H1 (cell line): ENCODE data around the gene HIPK3. TPM values are rescaled to one million over a fixed set of nuclear protein-coding genes. Genes with fewer than 3 reads are reported as not detected.
"Not testable (repeated sequence)": the region's sequence is repeated elsewhere in the genome, so short reads cannot be mapped to it uniquely, and the experiment has no call there.

Experiments
- CTCF ChIA-PET: fragments of 300-600 bp; sonication (Branson Sonifier 250); formaldehyde crosslinking; loops from one replicate; lab custom pipeline; 2021; ENCODE audit not compliant: partially characterized antibody; lab: Charles Lee
- POLR2A ChIA-PET: fragments of 300-600 bp; sonication (Branson Sonifier 250); formaldehyde crosslinking; loops from one replicate; lab custom pipeline; 2021; ENCODE audit warnings: inconsistent platforms; ENCODE audit not compliant: partially characterized antibody; lab: Charles Lee
- DNase-seq, 2 experiments: peaks; one replicate each; pipeline versions ENCODE4 v3.0.0 to v3.0.0-alpha.2; 2010 to 2022; ENCODE audit warnings: low spot score in 2 of 2, low read depth in 1 of 2, mixed read lengths in 1 of 2
- FAIRE-seq: peaks from 2 replicates; lab custom pipeline; 2011; peaks lifted over from hg19 to GRCh38; lab: Jason Lieb, UNC
- H2AFZ ChIP-seq: 2 replicates; pipeline ENCODE4 v1.8.1; 2012; ENCODE audit warnings: low read length, inconsistent platforms
- H2AK5ac ChIP-seq: 2 replicates; pipeline ENCODE4 v1.6.1; 2013; ENCODE audit warnings: low read depth, low read length
- H2BK120ac ChIP-seq: replicated peaks from 2 replicates; pipeline ENCODE3; 2013; ENCODE audit warnings: low read depth, low read length, inconsistent platforms
- H2BK12ac ChIP-seq: 2 replicates; pipeline ENCODE4 v1.6.1; 2013; ENCODE audit warnings: low read depth, low read length
- H2BK15ac ChIP-seq: 2 replicates; pipeline ENCODE4 v1.6.1; 2013; ENCODE audit warnings: low read length
- H2BK20ac ChIP-seq: 2 replicates; pipeline ENCODE4 v1.6.1; 2013; ENCODE audit warnings: low read length
- H2BK5ac ChIP-seq: 2 replicates; pipeline ENCODE4 v1.6.1; 2013; ENCODE audit warnings: low read depth, low read length
- H3K14ac ChIP-seq: 2 replicates; pipeline ENCODE4 v1.6.1; 2013; ENCODE audit warnings: inconsistent platforms; ENCODE audit not compliant: insufficient read length
- H3K18ac ChIP-seq: 2 replicates; pipeline ENCODE4 v1.6.1; 2013; ENCODE audit warnings: low read length; ENCODE audit errors: extremely low read depth
- H3K23ac ChIP-seq: 2 replicates; pipeline ENCODE4 v1.6.1; 2013; ENCODE audit warnings: inconsistent platforms; ENCODE audit not compliant: insufficient read length
- H3K23me2 ChIP-seq: 2 replicates; pipeline ENCODE4 v1.6.1; 2013; ENCODE audit warnings: low read depth, low read length
- H3K27ac ChIP-seq: 2 replicates; pipeline ENCODE4 v1.6.1; 2011; ENCODE audit warnings: low read depth, low read length, inconsistent platforms
- H3K27me3 ChIP-seq, 4 experiments: replicated peaks in 1 of 4; 1 replicate in 1 of 4; 2 replicates in 3 of 4; pipeline versions ENCODE4 v1.6.1 to v1.8.1; 2011 to 2013; ENCODE audit warnings: low read length in 3 of 4, mild to moderate bottlenecking in 3 of 4, inconsistent platforms in 2 of 4, mixed read lengths in 2 of 4, moderate library complexity in 1 of 4; ENCODE audit not compliant: control insufficient read depth in 3 of 4, insufficient read depth in 3 of 4; ENCODE audit errors: extremely low read depth in 1 of 4
- H3K36me3 ChIP-seq, 4 experiments: 2 replicates each; pipeline versions ENCODE4 v1.6.1 to v1.8.1; 2011 to 2013; ENCODE audit warnings: mild to moderate bottlenecking in 4 of 4, low read length in 3 of 4, moderate library complexity in 2 of 4, control low read depth in 1 of 4, inconsistent platforms in 1 of 4; ENCODE audit not compliant: insufficient read depth in 4 of 4, control insufficient read depth in 2 of 4
- H3K4ac ChIP-seq: replicated peaks from 2 replicates; pipeline ENCODE3; 2013; ENCODE audit warnings: low read length, low read depth, mixed read lengths, inconsistent platforms; ENCODE audit not compliant: insufficient read length
- H3K4me1 ChIP-seq, 4 experiments: replicated peaks in 1 of 4; 1 replicate in 1 of 4; 2 replicates in 3 of 4; pipeline versions ENCODE4 v1.6.1 to v1.8.1; 2011 to 2013; ENCODE audit warnings: low read length in 3 of 4, inconsistent platforms in 2 of 4, mixed read lengths in 1 of 4; ENCODE audit not compliant: insufficient read depth in 4 of 4, control insufficient read depth in 3 of 4
- H3K4me2 ChIP-seq, 2 experiments: 2 replicates each; pipeline versions ENCODE4 v1.6.1 to v1.8.1; 2011 to 2013; ENCODE audit warnings: low read depth in 2 of 2, low read length in 2 of 2, control low read depth in 1 of 2, inconsistent platforms in 1 of 2, mild to moderate bottlenecking in 1 of 2; ENCODE audit not compliant: insufficient read depth in 1 of 2
- H3K4me3 ChIP-seq, 4 experiments: fragments of 200-600, 300-600 bp in 1 of 4; sonication (generic), shearing (Covaris generic), sonication (Bioruptor Twin) in 1 of 4; 2 replicates each; pipeline versions ENCODE4 v1.5.1 to v1.8.1; 2011 to 2016; ENCODE audit warnings: low read length in 4 of 4, low read depth in 3 of 4, control low read depth in 2 of 4, inconsistent platforms in 2 of 4, mild to moderate bottlenecking in 2 of 4, mixed read lengths in 1 of 4, moderate library complexity in 1 of 4; ENCODE audit not compliant: insufficient read depth in 2 of 4; ENCODE audit errors: extremely low read depth in 1 of 4
- H3K56ac ChIP-seq: replicated peaks from 2 replicates; pipeline ENCODE3; 2013; ENCODE audit warnings: low read depth, mild to moderate bottlenecking, mixed read lengths, low read length, inconsistent platforms; ENCODE audit not compliant: insufficient read length
- H3K79me1 ChIP-seq: 2 replicates; pipeline ENCODE4 v1.6.1; 2013; ENCODE audit warnings: low read depth, low read length, control low read depth
- H3K79me2 ChIP-seq, 2 experiments: 2 replicates each; pipeline versions ENCODE4 v1.6.1 to v1.8.1; 2012 to 2013; ENCODE audit warnings: low read length in 2 of 2, mild to moderate bottlenecking in 2 of 2, inconsistent platforms in 1 of 2; ENCODE audit not compliant: insufficient read depth in 2 of 2, control insufficient read depth in 1 of 2
- H3K9ac ChIP-seq, 4 experiments: replicated peaks in 1 of 4; 1 replicate in 1 of 4; 2 replicates in 3 of 4; pipeline versions ENCODE4 v1.6.1 to v1.8.1; 2011 to 2013; ENCODE audit warnings: low read depth in 3 of 4, low read length in 3 of 4, control low read depth in 2 of 4, mild to moderate bottlenecking in 2 of 4, moderate library complexity in 2 of 4, inconsistent platforms in 1 of 4; ENCODE audit errors: extremely low read depth in 1 of 4
- H3K9me3 ChIP-seq, 2 experiments: 2 replicates each; pipeline versions ENCODE4 v1.6.1 to v1.8.1; 2012 to 2013; ENCODE audit warnings: mild to moderate bottlenecking in 2 of 2, moderate library complexity in 2 of 2, control low read depth in 1 of 2, inconsistent platforms in 1 of 2, low read depth in 1 of 2, low read length in 1 of 2, mixed read lengths in 1 of 2; ENCODE audit not compliant: insufficient read depth in 2 of 2
- H4K20me1 ChIP-seq, 2 experiments: replicated peaks in 1 of 2; 2 replicates each; pipeline versions ENCODE3 to v1.8.1; 2011 to 2013; ENCODE audit warnings: inconsistent platforms in 2 of 2, low read length in 2 of 2, mild to moderate bottlenecking in 1 of 2; ENCODE audit not compliant: insufficient read depth in 2 of 2, control insufficient read depth in 1 of 2
- H4K5ac ChIP-seq: 2 replicates; pipeline ENCODE4 v1.6.1; 2013; ENCODE audit warnings: low read length, low read depth, mixed read lengths, inconsistent platforms; ENCODE audit not compliant: insufficient read length
- H4K8ac ChIP-seq: 2 replicates; pipeline ENCODE4 v1.8.0; 2013; ENCODE audit warnings: mild to moderate bottlenecking, moderate library complexity, low read length, inconsistent platforms; ENCODE audit not compliant: insufficient read depth; ENCODE audit errors: extremely low read depth
- H4K91ac ChIP-seq: replicated peaks from 2 replicates; pipeline ENCODE3; 2013; ENCODE audit warnings: low read length, mixed read lengths, inconsistent platforms; ENCODE audit not compliant: insufficient read length
- WGBS, 2 experiments: shearing (Covaris generic) in 1 of 2; methylation state at CpG; one replicate each; pipeline versions ENCODE4 v1.1.6 to v1.1.7; 2013 to 2015; ENCODE audit warnings: low lambda C conversion rate in 2 of 2, mixed read lengths in 2 of 2, inconsistent platforms in 1 of 2, low coverage in 1 of 2, missing lambda C conversion rate in 1 of 2; ENCODE audit not compliant: insufficient replicate concordance in 2 of 2, insufficient coverage in 1 of 2, insufficient read length in 1 of 2; ENCODE audit errors: extremely low coverage in 1 of 2, missing lambda C conversion rate in 1 of 2; 5-methylcytosine and 5-hydroxymethylcytosine counted together
- polyA plus RNA-seq, 7 experiments: library from polyadenylated mRNA; depleted of rRNA in 3 of 7; stranded (reverse) in 5 of 7; unstranded in 2 of 7; fragments of >200 nt in 5 of 7; fragments of 200-250 nt in 2 of 7; gene quantifications; 1 replicate in 5 of 7; 2 replicates in 1 of 7; 4 replicates in 1 of 7; pipeline versions ENCODE4 v1.2.1 to v1.2.3, GENCODE V29; 2011 to 2013; ENCODE audit warnings: missing spikeins in 2 of 7, mixed read lengths in 2 of 7
- total RNA-seq: library from RNA; stranded (reverse); fragmentation: NEBNext Ultra II Directional; extraction: Animal tissue kit (Norgen Biotek cat#: 25700); gene quantifications from 2 replicates; pipeline ENCODE4 v1.2.1, GENCODE V29; 2021

The HIPK3 gene
- total and polyA plus RNA-seq, 2 of the 8 experiments (the other 6 are each of a cell fraction or from before 2014, with no cell fraction given): 5.0 to 22.3 TPM

DNA sequence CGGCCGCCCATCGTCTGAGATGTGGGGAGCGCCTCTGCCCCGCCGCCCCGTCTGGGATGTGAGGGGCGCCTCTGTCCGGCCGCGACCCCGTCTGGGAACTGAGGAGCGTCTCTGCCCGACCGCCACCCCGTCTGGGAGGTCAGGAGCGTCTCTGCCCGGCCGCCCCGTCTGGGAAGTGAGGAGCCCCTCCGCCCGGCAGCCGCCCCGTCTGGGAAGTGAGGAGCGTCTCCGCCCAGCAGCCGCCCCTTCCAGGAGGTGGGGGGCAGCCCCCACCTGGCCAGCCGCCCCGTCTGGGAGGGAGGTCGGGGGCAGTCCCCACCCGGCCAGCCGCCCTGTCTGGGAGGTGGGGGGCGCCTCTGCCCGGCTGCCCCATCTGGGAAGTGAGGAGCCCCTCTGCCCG is 13.5 kb upstream of the HIPK3 start:
- H3K9ac ChIP-seq, CTCF ChIA-PET, H2BK20ac ChIP-seq, H3K4me3 ChIP-seq, H3K18ac ChIP-seq, H3K27ac ChIP-seq, H3K36me3 ChIP-seq, H3K79me2 ChIP-seq, H3K56ac ChIP-seq, H2AK5ac ChIP-seq, H2BK5ac ChIP-seq, H3K9me3 ChIP-seq, DNase-seq, H3K79me1 ChIP-seq, H4K20me1 ChIP-seq, H2BK120ac ChIP-seq, H3K4me2 ChIP-seq, H2BK12ac ChIP-seq, H3K4me1 ChIP-seq, H3K14ac ChIP-seq, H4K91ac ChIP-seq, H4K8ac ChIP-seq, H3K27me3 ChIP-seq, H3K23ac ChIP-seq, H2BK15ac ChIP-seq, H4K5ac ChIP-seq, H2AFZ ChIP-seq, FAIRE-seq, H3K4ac ChIP-seq, POLR2A ChIA-PET, H3K23me2 ChIP-seq: not testable (repeated sequence)
- WGBS, 2 experiments: 100% methylated on average over 1 of the region's 35 CpGs; no CpG with 5 or more reads in 1 of the 2 experiments
